Measurements from ENCODE around the gene BEX3. TPM values are rescaled to one million over a fixed set of nuclear protein-coding genes. Genes with fewer than 3 reads are reported as not detected.
"Not testable (repeated sequence)": the region's sequence is repeated elsewhere in the genome, so short reads cannot be mapped to it uniquely, and the experiment has no call there.

The BEX3 gene
- total and polyA plus RNA-seq, 3 experiments from 2014 or later: 9.5 to 33.7 (median 10.6) TPM

DNA sequence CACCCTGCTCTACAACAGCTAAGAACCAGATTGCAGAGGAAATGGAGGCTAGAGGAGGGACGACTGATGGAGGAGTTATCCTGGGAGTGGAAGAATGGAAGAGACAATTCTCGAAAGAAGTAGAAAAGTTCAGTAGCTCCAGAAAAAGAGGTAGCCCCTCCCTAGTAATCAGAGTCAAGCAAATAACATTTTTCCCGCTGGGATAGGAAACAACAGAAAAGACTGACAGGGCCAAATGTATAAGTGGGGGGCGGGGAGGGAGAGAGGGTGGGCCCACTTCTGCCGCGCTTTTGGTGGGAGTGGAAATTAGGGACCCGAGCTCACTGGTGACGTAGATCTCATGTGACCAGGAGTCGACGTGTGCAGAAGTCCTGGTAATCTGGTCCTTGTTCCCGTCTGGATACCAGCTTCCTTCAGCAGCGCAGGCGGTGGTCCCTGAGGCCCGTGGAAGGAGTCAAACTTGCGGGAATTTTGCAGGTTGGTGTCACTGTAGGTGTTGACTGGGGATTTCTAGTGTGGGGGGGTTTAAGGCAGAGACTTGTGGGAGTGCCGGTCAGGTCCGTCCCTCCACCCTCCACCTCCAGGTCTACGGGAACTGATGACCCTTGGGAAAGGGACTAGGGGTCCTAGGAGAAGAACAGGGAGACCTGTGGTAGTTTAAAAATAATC is 20.1 kb upstream of the BEX3 start, which contains the start of gene TCEAL9:
Gene TCEAL9, plus strand, starts transcription at position 377 of the 669 bp plus-strand sequence. CDS start 1,179 bp downstream, outside the sequence.
- H3K9me3 Mint-ChIP-seq: no peaks in the 10 kb centered on the region
- POLR2A ChIA-PET: no interaction called here
- H3K36me3 Mint-ChIP-seq: no peaks in the 10 kb centered on the region
- peaks cover 6 to 10% (median 9%) of the 10 kb centered on the region in 3 donors for H3K4me1 Mint-ChIP-seq
- H3K9me3 ChIP-seq (ENCODE audit: low read length): no peaks in the 10 kb centered on the region
- H3K27me3 Mint-ChIP-seq: peaks cover 3 to 14% of the 10 kb centered on the region in 2 donors
- H3K4me1 ChIP-seq (ENCODE audit: insufficient read depth, low read length): no peaks in the 10 kb centered on the region
- H3K36me3 ChIP-seq (ENCODE audit: insufficient read depth, low read length): no peaks in the 10 kb centered on the region
- peak within 1 kb of the TSS; percentile 45 for H3K4me3 ChIP-seq (ENCODE audit: low read length)
- DNase-seq: peak in 1 of 5 donors; percentile 4
- H3K27ac ChIP-seq (ENCODE audit: low read depth, low read length): peak within 1 kb of the TSS; percentile 9
- CTCF ChIA-PET: no interaction called here
- no peaks in the 10 kb centered on the region for H3K27me3 ChIP-seq (ENCODE audit: insufficient read depth, low read length, poor library complexity, severe bottlenecking)
- peak within 1 kb of the TSS in 5 of 8 donors; percentile 14 to 57 (median 30) for H3K27ac Mint-ChIP-seq
- peak within 1 kb of the TSS; percentile 78 to 84 (median 80) for H3K4me3 Mint-ChIP-seq

DNA sequence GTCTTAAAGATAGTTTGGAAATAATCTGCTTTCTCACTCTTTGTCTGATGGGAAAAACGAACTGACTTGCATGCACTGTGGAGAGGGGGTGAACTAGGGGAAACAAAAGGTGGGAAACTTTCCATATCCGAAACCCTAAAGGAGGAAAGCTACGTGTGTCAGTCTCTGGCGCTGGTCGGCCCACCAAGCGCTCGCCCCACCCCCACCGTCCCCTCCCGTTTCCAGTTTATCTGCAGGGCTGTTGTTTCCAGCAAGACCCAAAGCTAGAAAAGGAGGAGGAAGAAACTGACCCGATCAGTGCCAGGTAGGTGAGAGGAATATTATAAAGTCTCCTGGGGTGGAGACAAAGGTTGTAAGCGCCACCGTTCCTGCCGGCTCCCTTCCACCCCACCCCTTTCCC is 19.5 kb upstream of the BEX3 start:
- Histone ChIP-seq H3K27me3 (ENCODE audit: insufficient read depth, low read length, poor library complexity, severe bottlenecking) (no peaks in the 10 kb centered on the region), H3K9me3 (ENCODE audit: low read length) (no peaks in the 10 kb centered on the region), H3K36me3 (ENCODE audit: insufficient read depth, low read length) (no peaks in the 10 kb centered on the region), H3K27ac (ENCODE audit: low read depth, low read length) (peak overlapping the region; percentile 9), H3K4me3 (ENCODE audit: low read length) (no peak overlapping the region), H3K4me1 (ENCODE audit: insufficient read depth, low read length) (no peaks in the 10 kb centered on the region)
- Mint-ChIP-seq H3K27ac (peak overlapping the region in 1 of 8 donors; percentile 26), H3K27me3 (peaks cover 3 to 14% of the 10 kb centered on the region in 2 donors), H3K9me3 (no peaks in the 10 kb centered on the region), H3K4me1 (peaks cover 6 to 10% (median 9%) of the 10 kb centered on the region in 3 donors), H3K4me3 (peak overlapping the region; percentile 78 to 84 (median 80)), H3K36me3 (no peaks in the 10 kb centered on the region)
- POLR2A ChIA-PET: no interaction called here
- no peak for DNase-seq
- CTCF ChIA-PET: no interaction called here

GRCh38 chrX:103357871-103358270 is 18.5 kb upstream of the BEX3 start:
- Mint-ChIP-seq H3K4me1 (peaks cover 6 to 10% (median 9%) of the 10 kb centered on the region in 3 donors), H3K27me3 (peaks cover 3 to 14% of the 10 kb centered on the region in 2 donors), H3K4me3 (no peak overlapping the region), H3K36me3 (no peaks in the 10 kb centered on the region), H3K9me3 (no peaks in the 10 kb centered on the region), H3K27ac (no peak overlapping the region)
- no peak for DNase-seq
- H3K36me3 ChIP-seq (ENCODE audit: insufficient read depth, low read length): no peaks in the 10 kb centered on the region
- ChIA-PET POLR2A (no interaction called here), CTCF (no interaction called here)
- no peaks in the 10 kb centered on the region for H3K9me3 ChIP-seq (ENCODE audit: low read length)
- H3K4me1 ChIP-seq (ENCODE audit: insufficient read depth, low read length): no peaks in the 10 kb centered on the region
- H3K4me3 ChIP-seq (ENCODE audit: low read length): no peak overlapping the region
- H3K27ac ChIP-seq (ENCODE audit: low read depth, low read length): no peak overlapping the region
- no peaks in the 10 kb centered on the region for H3K27me3 ChIP-seq (ENCODE audit: insufficient read depth, low read length, poor library complexity, severe bottlenecking)

GRCh38 chrX:103359605-103360004 is 16.7 kb upstream of the BEX3 start:
- H3K9me3 Mint-ChIP-seq; H3K4me3 Mint-ChIP-seq; H3K4me1 ChIP-seq (ENCODE audit: insufficient read depth, low read length): not testable (repeated sequence)

GRCh38 chrX:103360092-103360491 is 16.2 kb upstream of the BEX3 start:
- H3K36me3 ChIP-seq (ENCODE audit: insufficient read depth, low read length): no peaks in the 10 kb centered on the region
- no peaks in the 10 kb centered on the region for H3K27me3 ChIP-seq (ENCODE audit: insufficient read depth, low read length, poor library complexity, severe bottlenecking)
- H3K4me1 ChIP-seq (ENCODE audit: insufficient read depth, low read length): no peaks in the 10 kb centered on the region
- H3K4me3 ChIP-seq (ENCODE audit: low read length): no peak overlapping the region
- CTCF ChIA-PET: no interaction called here
- POLR2A ChIA-PET: no interaction called here
- Mint-ChIP-seq H3K36me3 (no peaks in the 10 kb centered on the region), H3K27me3 (peaks cover 0 to 15% of the 10 kb centered on the region in 2 donors), H3K4me1 (peaks cover 6 to 10% (median 9%) of the 10 kb centered on the region in 3 donors), H3K4me3 (no peak overlapping the region), H3K27ac (no peak overlapping the region), H3K9me3 (no peaks in the 10 kb centered on the region)
- H3K9me3 ChIP-seq (ENCODE audit: low read length): no peaks in the 10 kb centered on the region
- no peak for DNase-seq
- H3K27ac ChIP-seq (ENCODE audit: low read depth, low read length): no peak overlapping the region

More at GRCh38 chrX:103359605-103360004, 16.7 kb upstream of the BEX3 start:
- H3K27ac Mint-ChIP-seq; H3K4me3 ChIP-seq (ENCODE audit: low read length); DNase-seq; CTCF ChIA-PET; POLR2A ChIA-PET; H3K36me3 ChIP-seq (ENCODE audit: insufficient read depth, low read length); H3K27me3 ChIP-seq (ENCODE audit: insufficient read depth, low read length, poor library complexity, severe bottlenecking); H3K36me3 Mint-ChIP-seq; H3K27ac ChIP-seq (ENCODE audit: low read depth, low read length); H3K9me3 ChIP-seq (ENCODE audit: low read length): not testable (repeated sequence)
- H3K27me3 Mint-ChIP-seq: peaks cover 0 to 14% of the 10 kb centered on the region in 2 donors
- peaks cover 6 to 10% (median 9%) of the 10 kb centered on the region in 3 donors for H3K4me1 Mint-ChIP-seq

DNA sequence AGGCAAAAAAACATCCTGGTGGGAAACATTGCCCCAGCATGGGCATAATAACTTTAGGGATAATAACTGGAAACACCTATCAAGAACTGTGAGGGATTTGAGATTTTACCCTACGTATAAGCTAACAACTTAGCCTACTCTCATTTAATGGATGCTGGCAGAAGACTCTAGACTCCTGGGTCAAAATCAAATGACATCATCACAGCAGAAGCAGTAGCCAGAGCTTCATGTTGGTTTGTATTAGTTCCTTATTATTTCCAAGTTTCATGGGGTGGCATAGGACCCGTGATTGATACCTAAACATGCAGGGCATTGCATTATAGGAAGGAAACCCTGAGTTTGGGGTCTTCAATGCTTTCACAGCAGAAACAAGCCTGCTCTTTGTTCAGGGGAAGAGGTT is 15.4 kb upstream of the BEX3 start:
- no peak overlapping the region for H3K4me3 Mint-ChIP-seq
- H3K27ac ChIP-seq (ENCODE audit: low read depth, low read length): no peak overlapping the region
- no peaks in the 10 kb centered on the region for H3K36me3 Mint-ChIP-seq
- ChIA-PET POLR2A (no interaction called here), CTCF (no interaction called here)
- no peak overlapping the region for H3K27ac Mint-ChIP-seq
- peaks cover 0 to 10% of the 10 kb centered on the region in 2 donors for H3K27me3 Mint-ChIP-seq
- H3K9me3 ChIP-seq (ENCODE audit: low read length): no peaks in the 10 kb centered on the region
- no peak for DNase-seq
- peaks cover 6 to 9% (median 6%) of the 10 kb centered on the region in 3 donors for H3K4me1 Mint-ChIP-seq
- H3K27me3 ChIP-seq (ENCODE audit: insufficient read depth, low read length, poor library complexity, severe bottlenecking): no peaks in the 10 kb centered on the region
- no peaks in the 10 kb centered on the region for H3K4me1 ChIP-seq (ENCODE audit: insufficient read depth, low read length)
- H3K4me3 ChIP-seq (ENCODE audit: low read length): no peak overlapping the region
- no peaks in the 10 kb centered on the region for H3K36me3 ChIP-seq (ENCODE audit: insufficient read depth, low read length)
- no peaks in the 10 kb centered on the region for H3K9me3 Mint-ChIP-seq

DNA sequence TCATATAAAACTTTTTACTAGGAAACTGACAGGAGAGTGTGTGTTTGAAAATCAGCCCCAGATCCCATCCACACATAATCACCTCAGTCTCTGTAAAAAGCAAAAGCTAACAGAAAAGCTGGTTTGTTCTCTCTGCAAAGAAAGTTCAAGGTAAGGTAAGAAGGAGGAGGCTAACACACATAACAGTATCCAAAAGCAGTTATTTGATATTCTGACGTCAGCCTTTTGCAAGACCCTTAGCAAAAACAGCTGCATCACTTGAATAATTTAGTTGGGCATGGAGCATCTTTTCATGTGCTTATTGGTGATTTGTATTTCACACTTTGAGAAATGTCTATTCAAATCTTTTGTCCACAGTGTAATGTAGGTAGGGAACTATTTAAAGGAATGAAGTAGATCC is 14.5 kb upstream of the BEX3 start:
- CTCF ChIA-PET: no interaction called here
- no peaks in the 10 kb centered on the region for H3K9me3 Mint-ChIP-seq

DNA sequence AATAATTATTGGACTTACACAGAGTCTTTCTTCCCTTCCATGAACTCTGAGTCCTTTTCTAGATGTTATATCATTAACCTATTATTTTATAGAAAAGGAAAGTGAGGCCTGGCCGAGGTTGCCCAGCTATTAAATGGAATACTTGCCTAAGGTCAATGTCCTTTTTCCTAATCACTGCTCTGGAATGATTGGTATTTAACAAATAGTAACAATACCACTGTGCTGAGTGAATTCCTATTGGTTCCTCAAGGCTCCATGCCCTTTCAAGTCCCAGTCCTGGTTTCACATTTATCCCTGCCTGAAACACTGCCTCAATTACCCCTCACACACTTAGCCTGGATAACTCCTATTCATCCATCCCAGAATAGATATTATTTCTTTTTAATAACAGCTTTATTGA is 13.9 kb upstream of the BEX3 start:
- Mint-ChIP-seq H3K4me1 (no peaks in the 10 kb centered on the region), H3K27ac (no peak overlapping the region), H3K9me3 (no peaks in the 10 kb centered on the region), H3K36me3 (no peaks in the 10 kb centered on the region), H3K27me3 (peaks cover 4 to 5% of the 10 kb centered on the region in 2 donors), H3K4me3 (no peak overlapping the region)
- H3K4me3 ChIP-seq (ENCODE audit: low read length): no peak overlapping the region
- DNase-seq: no peak
- CTCF ChIA-PET: no interaction called here
- POLR2A ChIA-PET: no interaction called here
- H3K27ac ChIP-seq (ENCODE audit: low read depth, low read length): no peak overlapping the region
- H3K4me1 ChIP-seq (ENCODE audit: insufficient read depth, low read length): no peaks in the 10 kb centered on the region
- H3K27me3 ChIP-seq (ENCODE audit: insufficient read depth, low read length, poor library complexity, severe bottlenecking): no peaks in the 10 kb centered on the region
- H3K36me3 ChIP-seq (ENCODE audit: insufficient read depth, low read length): no peaks in the 10 kb centered on the region
- H3K9me3 ChIP-seq (ENCODE audit: low read length): no peaks in the 10 kb centered on the region

More for the DNA sequence above, 14.5 kb upstream of the BEX3 start:
- no peak overlapping the region for H3K27ac Mint-ChIP-seq
- no peaks in the 10 kb centered on the region for H3K36me3 Mint-ChIP-seq
- POLR2A ChIA-PET: no interaction called here
- no peaks in the 10 kb centered on the region for H3K9me3 ChIP-seq (ENCODE audit: low read length)
- no peak overlapping the region for H3K4me3 ChIP-seq (ENCODE audit: low read length)
- H3K4me1 ChIP-seq (ENCODE audit: insufficient read depth, low read length): no peaks in the 10 kb centered on the region
- DNase-seq: no peak
- no peak overlapping the region for H3K4me3 Mint-ChIP-seq
- no peaks in the 10 kb centered on the region for H3K36me3 ChIP-seq (ENCODE audit: insufficient read depth, low read length)
- H3K4me1 Mint-ChIP-seq: no peaks in the 10 kb centered on the region
- H3K27ac ChIP-seq (ENCODE audit: low read depth, low read length): no peak overlapping the region
- no peaks in the 10 kb centered on the region for H3K27me3 ChIP-seq (ENCODE audit: insufficient read depth, low read length, poor library complexity, severe bottlenecking)
- H3K27me3 Mint-ChIP-seq: peaks cover 2 to 6% of the 10 kb centered on the region in 2 donors

Measured in CD8-positive, alpha-beta memory T cell (primary cell).